Measurements from ENCODE around the gene CYSTM1. TPM values are rescaled to one million over a fixed set of nuclear protein-coding genes. Genes with fewer than 3 reads are reported as not detected.

Gene CYSTM1
- total and polyA plus RNA-seq, 2 of the 8 experiments (the other 6 are each of a cell fraction or from before 2014, with no cell fraction given), result 25.0 to 47.8 TPM

GRCh38 chr5:140125637-140126036 lies 49.4 kb upstream of the CYSTM1 start, which contains the start of gene IGIP:
TSS of gene IGIP (plus strand) at chr5:140125937. CDS start at chr5:140128477, 2,540 bp downstream.
- no peak within 1 kb of the TSS for H3K23ac ChIP-seq (ENCODE audit: insufficient read length)
- CTCF ChIA-PET (ENCODE audit: partially characterized antibody), result interaction anchor here (1.4 to 2.1 kb wide), 3 partner anchors 19 to 21 kb away, joined by 3 to 10 read pairs (median 3); no protein-coding TSS in a partner anchor
- H3K4me2 ChIP-seq (ENCODE audit: insufficient read depth in 1 of 2, low read depth in 2 of 2, low read length in 2 of 2), result no peak within 1 kb of the TSS
- no peak within 1 kb of the TSS for H2AFZ ChIP-seq (ENCODE audit: low read length)
- no peak within 1 kb of the TSS for H2BK15ac ChIP-seq (ENCODE audit: low read length)
- no peak within 1 kb of the TSS for H4K8ac ChIP-seq (ENCODE audit: extremely low read depth, insufficient read depth, low read length)
- H2BK20ac ChIP-seq (ENCODE audit: low read length), result no peak within 1 kb of the TSS
- no peaks in the 10 kb centered on the region for H3K9me3 ChIP-seq (ENCODE audit: insufficient read depth in 2 of 2, low read depth in 1 of 2, low read length in 1 of 2)
- H3K27me3 ChIP-seq (replicated peaks in 1 of 4; ENCODE audit: control insufficient read depth in 3 of 4, extremely low read depth in 1 of 4, insufficient read depth in 3 of 4, low read length in 3 of 4), result no peaks in the 10 kb centered on the region; a peak in 1 of 7 replicates
- no peak within 1 kb of the TSS for H2BK120ac ChIP-seq (replicated peaks; ENCODE audit: low read depth, low read length)
- H4K91ac ChIP-seq (replicated peaks; ENCODE audit: insufficient read length, low read length), result no peak within 1 kb of the TSS
- DNase-seq (ENCODE audit: low read depth in 1 of 2, low spot score in 2 of 2), result no peak
- H3K27ac ChIP-seq (ENCODE audit: low read depth, low read length), result no peak within 1 kb of the TSS
- H3K79me2 ChIP-seq (ENCODE audit: control insufficient read depth in 1 of 2, insufficient read depth in 2 of 2, low read length in 2 of 2), result no peaks in the 10 kb centered on the region
- 88% methylated on average over 4 of the region's 4 CpGs; no CpG with 5 or more reads in 1 of the 2 experiments for WGBS, 2 experiments (ENCODE audit: extremely low coverage in 1 of 2, insufficient coverage in 1 of 2, insufficient read length in 1 of 2, insufficient replicate concordance in 2 of 2, low coverage in 1 of 2, low lambda C conversion rate in 2 of 2, missing lambda C conversion rate in 1 of 2)
- POLR2A ChIA-PET (ENCODE audit: partially characterized antibody), result no interaction called here
- H3K14ac ChIP-seq (ENCODE audit: insufficient read length), result no peak within 1 kb of the TSS
- H3K36me3 ChIP-seq (ENCODE audit: control insufficient read depth in 2 of 4, insufficient read depth in 4 of 4, low read length in 3 of 4), result no peaks in the 10 kb centered on the region
- H2BK5ac ChIP-seq (ENCODE audit: low read depth, low read length), result no peak within 1 kb of the TSS
- H2BK12ac ChIP-seq (ENCODE audit: low read depth, low read length), result no peak within 1 kb of the TSS
- H3K18ac ChIP-seq (ENCODE audit: extremely low read depth, low read length), result no peak within 1 kb of the TSS
- H3K23me2 ChIP-seq (ENCODE audit: low read depth, low read length), result no peaks in the 10 kb centered on the region
- no peak within 1 kb of the TSS for H4K5ac ChIP-seq (ENCODE audit: insufficient read length, low read depth, low read length)
- no peak within 1 kb of the TSS for H3K56ac ChIP-seq (replicated peaks; ENCODE audit: insufficient read length, low read depth, low read length)
- H3K4ac ChIP-seq (replicated peaks; ENCODE audit: insufficient read length, low read depth, low read length), result no peak within 1 kb of the TSS
- no peak within 1 kb of the TSS for H3K4me3 ChIP-seq (ENCODE audit: extremely low read depth in 1 of 4, insufficient read depth in 2 of 4, low read depth in 3 of 4, low read length in 4 of 4)
- H4K20me1 ChIP-seq (replicated peaks in 1 of 2; ENCODE audit: control insufficient read depth in 1 of 2, insufficient read depth in 2 of 2, low read length in 2 of 2), result no peaks in the 10 kb centered on the region
- no peaks in the 10 kb centered on the region for H3K79me1 ChIP-seq (ENCODE audit: low read depth, low read length)
- H3K4me1 ChIP-seq (replicated peaks in 1 of 4; ENCODE audit: control insufficient read depth in 3 of 4, insufficient read depth in 4 of 4, low read length in 3 of 4), result peaks cover 0 to 2% (median 0%) of the 10 kb centered on the region in 4 experiments; a peak in 1 of 7 replicates
- FAIRE-seq, result no peak
- no peak within 1 kb of the TSS for H2AK5ac ChIP-seq (ENCODE audit: low read depth, low read length)
- TF ChIP-seq POU5F1 (IDR thresholded peaks at IDR 0.05; ENCODE audit: low read depth, low read length), result no peak
- TF ChIP-seq RBBP5 (IDR thresholded peaks at IDR 0.05; ENCODE audit: borderline replicate concordance, low read depth, low read length), result no peak
- no peak for TF ChIP-seq KDM1A (IDR thresholded peaks at IDR 0.05; ENCODE audit: borderline replicate concordance, low read length)
- TF ChIP-seq, protein P1, sequence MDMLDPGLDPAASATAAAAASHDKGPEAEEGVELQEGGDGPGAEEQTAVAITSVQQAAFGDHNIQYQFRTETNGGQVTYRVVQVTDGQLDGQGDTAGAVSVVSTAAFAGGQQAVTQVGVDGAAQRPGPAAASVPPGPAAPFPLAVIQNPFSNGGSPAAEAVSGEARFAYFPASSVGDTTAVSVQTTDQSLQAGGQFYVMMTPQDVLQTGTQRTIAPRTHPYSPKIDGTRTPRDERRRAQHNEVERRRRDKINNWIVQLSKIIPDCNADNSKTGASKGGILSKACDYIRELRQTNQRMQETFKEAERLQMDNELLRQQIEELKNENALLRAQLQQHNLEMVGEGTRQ (IDR thresholded peaks at IDR 0.05; ENCODE audit: low read length), result no peak
- no peak within 1 kb of the TSS for H3K9ac ChIP-seq (replicated peaks in 1 of 4; ENCODE audit: extremely low read depth in 1 of 4, low read depth in 3 of 4, low read length in 3 of 4)

All from H1 (cell line).